ENCODE measurements around the gene PPIG. TPM values are rescaled to one million over a fixed set of nuclear protein-coding genes. Genes with fewer than 3 reads are reported as not detected.
"Not testable (repeated sequence)": the region's sequence is repeated elsewhere in the genome, so short reads cannot be mapped to it uniquely, and the experiment has no call there.

Gene PPIG
- total RNA-seq, 1 donor from 2014 or later = 24.7 TPM

DNA sequence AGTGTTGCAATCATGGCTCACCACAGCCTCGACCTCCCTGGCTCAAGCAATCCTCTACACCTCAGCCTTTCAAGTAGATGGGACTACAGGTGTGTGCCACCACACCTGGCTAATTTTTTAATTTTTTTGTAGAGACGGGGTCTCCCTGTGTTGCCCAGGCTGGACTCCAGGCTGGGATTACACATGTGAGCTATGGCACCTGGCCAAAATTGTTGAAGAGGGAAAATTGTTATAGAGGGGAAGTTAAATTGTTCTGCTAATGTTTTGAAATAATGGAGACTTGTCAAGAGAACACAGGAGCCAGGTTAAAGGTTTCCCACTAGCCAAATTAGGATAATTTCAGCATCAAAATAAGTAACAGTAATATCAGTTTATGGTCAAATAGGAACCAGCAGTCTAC is 25.1 kb downstream of the PPIG start:
- no peaks in the 10 kb centered on the region for H3K27me3 ChIP-seq (ENCODE audit: control insufficient read depth, insufficient read depth, low read length)
- DNase-seq (ENCODE audit: low read depth) = no peak
- no peaks in the 10 kb centered on the region for H3K36me3 ChIP-seq (ENCODE audit: control insufficient read depth, insufficient read depth, low read length)
- TF ChIP-seq, protein P1, sequence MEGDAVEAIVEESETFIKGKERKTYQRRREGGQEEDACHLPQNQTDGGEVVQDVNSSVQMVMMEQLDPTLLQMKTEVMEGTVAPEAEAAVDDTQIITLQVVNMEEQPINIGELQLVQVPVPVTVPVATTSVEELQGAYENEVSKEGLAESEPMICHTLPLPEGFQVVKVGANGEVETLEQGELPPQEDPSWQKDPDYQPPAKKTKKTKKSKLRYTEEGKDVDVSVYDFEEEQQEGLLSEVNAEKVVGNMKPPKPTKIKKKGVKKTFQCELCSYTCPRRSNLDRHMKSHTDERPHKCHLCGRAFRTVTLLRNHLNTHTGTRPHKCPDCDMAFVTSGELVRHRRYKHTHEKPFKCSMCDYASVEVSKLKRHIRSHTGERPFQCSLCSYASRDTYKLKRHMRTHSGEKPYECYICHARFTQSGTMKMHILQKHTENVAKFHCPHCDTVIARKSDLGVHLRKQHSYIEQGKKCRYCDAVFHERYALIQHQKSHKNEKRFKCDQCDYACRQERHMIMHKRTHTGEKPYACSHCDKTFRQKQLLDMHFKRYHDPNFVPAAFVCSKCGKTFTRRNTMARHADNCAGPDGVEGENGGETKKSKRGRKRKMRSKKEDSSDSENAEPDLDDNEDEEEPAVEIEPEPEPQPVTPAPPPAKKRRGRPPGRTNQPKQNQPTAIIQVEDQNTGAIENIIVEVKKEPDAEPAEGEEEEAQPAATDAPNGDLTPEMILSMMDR (IDR thresholded peaks at IDR 0.05; ENCODE audit: insufficient read depth, low read length, poor library complexity, severe bottlenecking) = no peak
- no peak overlapping the region for H3K4me3 ChIP-seq (ENCODE audit: low read depth, low read length)

GRCh38 chr2:169613876-169614275 is 29.7 kb downstream of the PPIG start:
- no peaks in the 10 kb centered on the region for H3K27me3 ChIP-seq (ENCODE audit: control insufficient read depth, insufficient read depth, low read length)
- no peak for DNase-seq (ENCODE audit: low read depth)
- H3K36me3 ChIP-seq (ENCODE audit: control insufficient read depth, insufficient read depth, low read length) = no peaks in the 10 kb centered on the region
- no peak overlapping the region for H3K4me3 ChIP-seq (ENCODE audit: low read depth, low read length)
- TF ChIP-seq, protein P1 (IDR thresholded peaks at IDR 0.05; ENCODE audit: insufficient read depth, low read length, poor library complexity, severe bottlenecking) = no peak

DNA sequence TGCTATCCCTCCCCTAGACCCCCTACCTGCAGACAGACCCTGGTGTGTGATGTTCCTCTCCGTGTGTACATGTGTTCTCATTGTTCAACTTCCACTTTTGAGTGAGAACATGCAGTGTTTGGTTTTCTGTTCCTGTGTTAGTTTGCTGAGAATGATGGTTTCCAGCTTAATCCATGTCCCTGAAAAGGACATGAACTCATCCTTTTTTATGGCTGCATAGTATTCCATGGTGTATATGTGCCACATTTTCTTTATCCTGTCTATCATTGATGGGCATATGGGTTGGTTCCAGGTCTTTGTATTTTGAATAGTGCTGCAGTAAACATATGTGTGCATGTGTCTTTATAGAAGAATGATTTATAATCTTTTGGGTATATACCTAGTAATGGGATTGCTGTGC is 31.8 kb downstream of the PPIG start:
- H3K36me3 ChIP-seq (ENCODE audit: control insufficient read depth, insufficient read depth, low read length); H3K4me3 ChIP-seq (ENCODE audit: low read depth, low read length); H3K27me3 ChIP-seq (ENCODE audit: control insufficient read depth, insufficient read depth, low read length); DNase-seq (ENCODE audit: low read depth): not testable (repeated sequence)

- TF ChIP-seq, protein P1 (IDR thresholded peaks at IDR 0.05; ENCODE audit: insufficient read depth, low read length, poor library complexity, severe bottlenecking) = no peak
- Histone ChIP-seq H3K27me3 (ENCODE audit: control insufficient read depth, insufficient read depth, low read length) (no peaks in the 10 kb centered on the region), H3K36me3 (ENCODE audit: control insufficient read depth, insufficient read depth, low read length) (no peaks in the 10 kb centered on the region), H3K4me3 (ENCODE audit: low read depth, low read length) (no peak overlapping the region)
- DNase-seq (ENCODE audit: low read depth) = no peak
These were observed 35.8 kb downstream of the PPIG start for GRCh38 chr2:169619946-169620345.

- DNase-seq (ENCODE audit: low read depth) = no peak
- Histone ChIP-seq H3K27me3 (ENCODE audit: control insufficient read depth, insufficient read depth, low read length) (no peaks in the 10 kb centered on the region), H3K36me3 (ENCODE audit: control insufficient read depth, insufficient read depth, low read length) (no peaks in the 10 kb centered on the region), H3K4me3 (ENCODE audit: low read depth, low read length) (no peak overlapping the region)
- TF ChIP-seq, protein P1 (IDR thresholded peaks at IDR 0.05; ENCODE audit: insufficient read depth, low read length, poor library complexity, severe bottlenecking) = no peak
These were observed 36.4 kb downstream of the PPIG start for GRCh38 chr2:169620509-169620908.

GRCh38 chr2:169623235-169623634 is 39.1 kb downstream of the PPIG start:
- no peak for DNase-seq (ENCODE audit: low read depth)
- TF ChIP-seq, protein P1 (IDR thresholded peaks at IDR 0.05; ENCODE audit: insufficient read depth, low read length, poor library complexity, severe bottlenecking) = no peak
- H3K36me3 ChIP-seq (ENCODE audit: control insufficient read depth, insufficient read depth, low read length) = no peaks in the 10 kb centered on the region
- no peak overlapping the region for H3K4me3 ChIP-seq (ENCODE audit: low read depth, low read length)
- no peaks in the 10 kb centered on the region for H3K27me3 ChIP-seq (ENCODE audit: control insufficient read depth, insufficient read depth, low read length)
